ENCODE data around the gene XIRP2.

The XIRP2 gene

DNA sequence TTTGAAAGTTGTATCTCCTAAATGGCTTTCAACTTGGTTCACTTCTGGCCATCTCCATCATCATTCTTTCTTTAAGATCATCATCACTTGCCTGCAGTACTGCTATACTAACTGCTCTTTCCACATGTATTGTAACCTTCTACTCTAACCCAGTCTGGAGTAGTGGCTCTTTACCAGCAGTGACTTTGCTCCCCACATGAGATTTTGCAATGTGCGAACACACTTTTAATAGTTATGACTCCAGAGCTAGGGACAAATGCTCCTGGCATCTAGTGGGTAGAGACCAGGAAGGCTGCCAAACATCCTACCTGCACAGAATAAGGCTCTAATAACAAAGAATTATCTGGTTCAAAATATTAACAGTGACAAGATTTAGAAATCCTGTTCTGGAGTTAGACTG, 243.8 kb downstream of the XIRP2 start:
- Histone ChIP-seq H3K4me3 (ENCODE audit: low read depth, low read length) (no peak overlapping the region), H3K27me3 (replicated peaks) (no peaks in the 10 kb centered on the region), H3K36me3 (replicated peaks) (no peaks in the 10 kb centered on the region), H3K27ac (no peak overlapping the region)
- in situ Hi-C loops (cut with HindIII; ENCODE audit: low pct_ligation_motif_present, low sequenced_read_pairs): no loop called here
- TF ChIP-seq, protein P1, sequence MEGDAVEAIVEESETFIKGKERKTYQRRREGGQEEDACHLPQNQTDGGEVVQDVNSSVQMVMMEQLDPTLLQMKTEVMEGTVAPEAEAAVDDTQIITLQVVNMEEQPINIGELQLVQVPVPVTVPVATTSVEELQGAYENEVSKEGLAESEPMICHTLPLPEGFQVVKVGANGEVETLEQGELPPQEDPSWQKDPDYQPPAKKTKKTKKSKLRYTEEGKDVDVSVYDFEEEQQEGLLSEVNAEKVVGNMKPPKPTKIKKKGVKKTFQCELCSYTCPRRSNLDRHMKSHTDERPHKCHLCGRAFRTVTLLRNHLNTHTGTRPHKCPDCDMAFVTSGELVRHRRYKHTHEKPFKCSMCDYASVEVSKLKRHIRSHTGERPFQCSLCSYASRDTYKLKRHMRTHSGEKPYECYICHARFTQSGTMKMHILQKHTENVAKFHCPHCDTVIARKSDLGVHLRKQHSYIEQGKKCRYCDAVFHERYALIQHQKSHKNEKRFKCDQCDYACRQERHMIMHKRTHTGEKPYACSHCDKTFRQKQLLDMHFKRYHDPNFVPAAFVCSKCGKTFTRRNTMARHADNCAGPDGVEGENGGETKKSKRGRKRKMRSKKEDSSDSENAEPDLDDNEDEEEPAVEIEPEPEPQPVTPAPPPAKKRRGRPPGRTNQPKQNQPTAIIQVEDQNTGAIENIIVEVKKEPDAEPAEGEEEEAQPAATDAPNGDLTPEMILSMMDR (IDR thresholded peaks at IDR 0.05; ENCODE audit: low read depth, low read length, missing control alignments): no peak
- no peak for DNase-seq

DNA sequence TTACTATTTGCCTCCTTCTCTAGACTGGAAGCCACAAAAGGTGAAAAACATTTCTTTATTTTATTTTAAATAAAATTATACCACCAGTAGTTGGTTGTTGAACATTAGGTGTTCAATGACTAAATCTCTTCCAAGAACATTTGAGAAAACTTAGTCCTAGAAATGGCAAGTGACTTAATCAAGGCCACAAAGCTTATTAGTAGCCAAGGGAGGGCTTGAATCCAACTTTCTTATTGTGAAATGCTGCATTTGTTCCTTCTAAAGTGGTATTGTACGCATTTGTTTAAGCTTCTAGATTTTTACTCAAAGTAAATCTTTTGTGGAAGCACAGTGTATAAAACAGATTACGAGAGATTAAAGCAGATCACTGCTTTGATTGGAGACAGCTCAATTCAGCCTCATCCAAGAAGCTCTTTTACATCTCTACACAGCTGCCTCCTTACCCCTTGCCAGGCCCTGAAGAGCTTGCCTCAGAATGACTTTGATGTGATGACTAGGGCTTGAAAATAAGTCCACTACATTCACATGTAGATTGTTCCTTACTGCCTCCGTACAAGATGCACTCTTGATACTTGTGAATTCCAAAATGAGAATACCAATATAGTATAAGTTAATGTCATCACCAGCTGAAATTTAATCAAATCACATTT, 244.8 kb downstream of the XIRP2 start:
- Histone ChIP-seq H3K36me3 (replicated peaks) (no peaks in the 10 kb centered on the region), H3K27me3 (replicated peaks) (no peaks in the 10 kb centered on the region), H3K4me3 (ENCODE audit: low read depth, low read length) (no peak overlapping the region), H3K27ac (no peak overlapping the region)
- in situ Hi-C loops (cut with HindIII; ENCODE audit: low pct_ligation_motif_present, low sequenced_read_pairs): no loop called here
- TF ChIP-seq, protein P1 (IDR thresholded peaks at IDR 0.05; ENCODE audit: low read depth, low read length, missing control alignments): no peak
- DNase-seq: no peak

DNA sequence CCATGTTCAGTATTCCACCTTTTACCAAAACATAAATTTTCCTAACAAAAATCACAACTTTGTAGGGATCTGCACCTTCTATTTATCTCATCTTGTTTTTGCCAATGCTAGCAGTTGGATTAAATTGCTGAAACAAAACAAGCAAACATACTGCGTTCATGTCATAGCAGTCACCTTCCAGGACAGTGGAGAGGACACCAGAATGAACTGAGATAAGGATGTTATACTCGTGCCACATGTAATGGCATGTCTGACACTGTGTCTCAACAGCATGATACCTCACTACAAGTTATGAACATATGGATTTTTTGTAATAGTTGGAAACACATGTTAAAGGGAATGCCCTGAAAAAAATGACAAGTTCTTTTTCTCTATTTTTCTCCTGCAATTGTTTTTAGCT, 245.3 kb downstream of the XIRP2 start:
- no peak for DNase-seq
- TF ChIP-seq, protein P1 (IDR thresholded peaks at IDR 0.05; ENCODE audit: low read depth, low read length, missing control alignments): no peak
- H3K27me3 ChIP-seq (replicated peaks): no peaks in the 10 kb centered on the region
- H3K36me3 ChIP-seq (replicated peaks): no peaks in the 10 kb centered on the region
- in situ Hi-C loops (cut with HindIII; ENCODE audit: low pct_ligation_motif_present, low sequenced_read_pairs): no loop called here
- H3K27ac ChIP-seq: no peak overlapping the region
- no peak overlapping the region for H3K4me3 ChIP-seq (ENCODE audit: low read depth, low read length)

DNA sequence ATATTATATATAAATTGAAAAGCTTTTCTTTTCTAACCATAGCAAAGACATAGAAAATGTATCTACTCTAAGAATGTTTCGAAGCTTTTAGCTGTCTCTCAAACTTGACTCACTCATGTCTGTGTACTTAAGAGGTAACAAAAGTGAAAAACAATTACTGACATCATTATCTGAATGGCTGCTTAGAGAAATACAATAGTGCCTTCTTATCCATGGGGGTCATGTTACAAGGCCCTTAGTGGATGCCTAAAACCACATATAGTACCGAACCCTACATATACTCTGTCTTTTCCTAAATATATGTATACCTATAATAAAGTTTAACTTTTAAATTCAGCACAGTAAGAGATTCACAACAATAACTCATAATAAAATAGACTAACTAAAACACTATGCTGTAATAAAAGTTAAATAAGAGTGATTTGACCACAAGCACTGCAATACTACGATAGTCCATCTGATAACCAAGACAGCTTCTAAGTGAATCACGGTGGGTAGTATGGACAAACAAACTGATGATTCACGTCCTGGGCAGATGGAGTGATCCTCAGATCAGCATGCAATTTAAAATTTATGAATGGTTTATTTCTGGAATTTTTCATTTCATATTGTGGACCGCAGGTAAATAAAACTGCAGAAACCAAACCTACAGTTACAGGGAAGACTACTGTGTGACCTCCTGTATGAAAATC, 246.2 kb downstream of the XIRP2 start:
- in situ Hi-C loops (cut with HindIII; ENCODE audit: low pct_ligation_motif_present, low sequenced_read_pairs): no loop called here
- DNase-seq: peak; percentile 88
- no peaks in the 10 kb centered on the region for H3K36me3 ChIP-seq (replicated peaks)
- H3K27ac ChIP-seq: peak overlapping the region; percentile 76
- no peak overlapping the region for H3K4me3 ChIP-seq (ENCODE audit: low read depth, low read length)
- no peaks in the 10 kb centered on the region for H3K27me3 ChIP-seq (replicated peaks)
- TF ChIP-seq, protein P1 (IDR thresholded peaks at IDR 0.05; ENCODE audit: low read depth, low read length, missing control alignments): no peak

DNA sequence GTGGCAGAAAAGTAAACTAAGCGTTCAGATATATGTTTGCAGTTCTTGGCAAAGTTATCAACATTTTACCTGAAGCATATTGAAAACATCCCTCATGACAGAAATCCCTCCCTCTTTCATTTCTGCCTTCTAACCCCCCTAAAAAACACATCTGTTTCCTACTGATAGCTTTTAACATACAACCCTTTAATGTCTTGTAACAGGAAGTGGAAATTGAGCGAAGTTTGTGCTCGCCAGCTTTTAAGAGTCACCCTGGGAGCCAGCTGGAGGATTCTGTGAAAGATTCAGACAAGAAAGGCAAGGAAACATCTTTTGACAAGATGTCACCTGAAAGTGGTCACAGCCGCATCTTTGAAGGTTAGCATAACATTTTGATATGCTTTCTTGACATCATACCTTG, 247.4 kb downstream of the XIRP2 start:
- TF ChIP-seq, protein P1 (IDR thresholded peaks at IDR 0.05; ENCODE audit: low read depth, low read length, missing control alignments): no peak

More for the DNA sequence above, 247.4 kb downstream of the XIRP2 start:
- in situ Hi-C loops (cut with HindIII; ENCODE audit: low pct_ligation_motif_present, low sequenced_read_pairs): no loop called here
- no peaks in the 10 kb centered on the region for H3K27me3 ChIP-seq (replicated peaks)
- H3K36me3 ChIP-seq (replicated peaks): no peaks in the 10 kb centered on the region
- peak overlapping the region; percentile 76 for H3K27ac ChIP-seq
- DNase-seq: no peak
- H3K4me3 ChIP-seq (ENCODE audit: low read depth, low read length): no peak overlapping the region

Data from brain microvascular endothelial cell (primary cell).